Fibroblast of peridontal ligament (primary cell): ENCODE measurements around the gene PPP1R13B.
"Not testable (repeated sequence)": the region's sequence is repeated elsewhere in the genome, so short reads cannot be mapped to it uniquely, and the experiment has no call there.

ENCODE experiments used
- DNase-seq: peaks from one replicate; pipeline ENCODE4 v3.0.0-alpha.2; 2010; ENCODE audit errors: extremely low read depth

Gene PPP1R13B

GRCh38 chr14:103847451-103848174 is at the start of gene PPP1R13B:
TSS of gene PPP1R13B (minus strand) at chr14:103847575. CDS start at chr14:103847307, 268 bp downstream.
- peak; percentile 50 for DNase-seq

- no peak for DNase-seq
These were observed 49.2 kb upstream of the PPP1R13B start for GRCh38 chr14:103896578-103896977.

GRCh38 chr14:103894723-103895059 is 47.3 kb upstream of the PPP1R13B start:
- no peak for DNase-seq

GRCh38 chr14:103894034-103894722 is 46.8 kb upstream of the PPP1R13B start:
- DNase-seq: no peak

- no peak for DNase-seq
These were observed 44.9 kb upstream of the PPP1R13B start for GRCh38 chr14:103892247-103892646.

GRCh38 chr14:103891667-103892215 is 44.4 kb upstream of the PPP1R13B start:
- no peak for DNase-seq

- no peak for DNase-seq
These were observed 43.7 kb upstream of the PPP1R13B start for GRCh38 chr14:103890821-103891666.

GRCh38 chr14:103890052-103890371 is 42.6 kb upstream of the PPP1R13B start:
- DNase-seq: no peak

GRCh38 chr14:103889313-103890051 is 42.1 kb upstream of the PPP1R13B start:
- no peak for DNase-seq

- DNase-seq: not testable (repeated sequence)
These were observed 41.6 kb upstream of the PPP1R13B start for GRCh38 chr14:103889002-103889312.

- DNase-seq: no peak
These were observed 40.3 kb upstream of the PPP1R13B start for GRCh38 chr14:103887557-103888115.

GRCh38 chr14:103887170-103887501 is 39.8 kb upstream of the PPP1R13B start:
- no peak for DNase-seq

GRCh38 chr14:103886304-103887169 is 39.2 kb upstream of the PPP1R13B start:
- no peak for DNase-seq

- DNase-seq: no peak
These were observed 38.1 kb upstream of the PPP1R13B start for GRCh38 chr14:103885509-103885932.

- no peak for DNase-seq
These were observed 37.5 kb upstream of the PPP1R13B start for GRCh38 chr14:103884854-103885253.

GRCh38 chr14:103883263-103883523 is 35.8 kb upstream of the PPP1R13B start:
- DNase-seq: no peak

- no peak for DNase-seq
These were observed 35.3 kb upstream of the PPP1R13B start for GRCh38 chr14:103882503-103883262.

GRCh38 chr14:103881268-103882201 is 34.2 kb upstream of the PPP1R13B start:
- no peak for DNase-seq
